Astrocyte of the cerebellum (primary cell): ENCODE data around the gene DCC.
A peak's percentile ranks its signal among the peaks of the same experiment; 100 is the strongest.

Source experiments
- DNase-seq: peaks from one replicate; pipeline ENCODE4 v3.0.0-alpha.2; 2011; ENCODE audit warnings: low read depth
- H3K4me3 ChIP-seq: 2 replicates; pipeline ENCODE4 v1.5.1; 2011; ENCODE audit warnings: mild to moderate bottlenecking, low read depth, low read length, moderate library complexity
- in situ Hi-C: cut with HindIII; loops from 2 replicates; pipeline ENCODE4 v1.10.0; 2017; ENCODE audit warnings: low sequenced_read_pairs
- TF ChIP-seq, protein P1 (sequence below): IDR thresholded peaks from 2 replicates; pipeline ENCODE4 v1.5.1; 2012; ENCODE audit warnings: low read length, low read depth, moderate library complexity, mild to moderate bottlenecking; ENCODE audit errors: missing control alignments

DCC gene

GRCh38 chr18:52679354-52679753 lies 339.4 kb downstream of the DCC start:
- no peak overlapping the region for H3K4me3 ChIP-seq
- in situ Hi-C loops = no loop called here
- DNase-seq = no peak
- TF ChIP-seq, protein P1, sequence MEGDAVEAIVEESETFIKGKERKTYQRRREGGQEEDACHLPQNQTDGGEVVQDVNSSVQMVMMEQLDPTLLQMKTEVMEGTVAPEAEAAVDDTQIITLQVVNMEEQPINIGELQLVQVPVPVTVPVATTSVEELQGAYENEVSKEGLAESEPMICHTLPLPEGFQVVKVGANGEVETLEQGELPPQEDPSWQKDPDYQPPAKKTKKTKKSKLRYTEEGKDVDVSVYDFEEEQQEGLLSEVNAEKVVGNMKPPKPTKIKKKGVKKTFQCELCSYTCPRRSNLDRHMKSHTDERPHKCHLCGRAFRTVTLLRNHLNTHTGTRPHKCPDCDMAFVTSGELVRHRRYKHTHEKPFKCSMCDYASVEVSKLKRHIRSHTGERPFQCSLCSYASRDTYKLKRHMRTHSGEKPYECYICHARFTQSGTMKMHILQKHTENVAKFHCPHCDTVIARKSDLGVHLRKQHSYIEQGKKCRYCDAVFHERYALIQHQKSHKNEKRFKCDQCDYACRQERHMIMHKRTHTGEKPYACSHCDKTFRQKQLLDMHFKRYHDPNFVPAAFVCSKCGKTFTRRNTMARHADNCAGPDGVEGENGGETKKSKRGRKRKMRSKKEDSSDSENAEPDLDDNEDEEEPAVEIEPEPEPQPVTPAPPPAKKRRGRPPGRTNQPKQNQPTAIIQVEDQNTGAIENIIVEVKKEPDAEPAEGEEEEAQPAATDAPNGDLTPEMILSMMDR = no peak

DNA sequence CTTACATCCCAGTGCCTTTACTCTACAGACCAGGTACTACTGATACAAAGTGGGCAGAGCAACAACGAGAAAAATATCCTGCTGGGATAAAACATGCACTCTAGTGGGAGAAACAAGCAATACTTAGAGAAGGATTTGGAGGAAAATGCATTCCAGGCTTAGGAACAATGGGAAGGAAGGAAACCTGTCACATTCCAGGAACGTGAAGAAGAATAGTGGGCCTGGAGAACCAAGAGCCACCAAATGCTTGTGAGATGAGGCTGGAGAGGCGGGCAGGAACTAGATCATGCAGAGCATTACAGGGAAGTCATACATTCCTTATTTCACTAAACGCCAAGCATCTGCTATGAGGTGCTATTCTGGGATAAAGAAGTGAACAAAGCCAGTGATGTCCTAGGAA lies 342.3 kb downstream of the DCC start:
- in situ Hi-C loops = no loop called here
- TF ChIP-seq, protein P1 = no peak
- H3K4me3 ChIP-seq = no peak overlapping the region
- no peak for DNase-seq

DNA sequence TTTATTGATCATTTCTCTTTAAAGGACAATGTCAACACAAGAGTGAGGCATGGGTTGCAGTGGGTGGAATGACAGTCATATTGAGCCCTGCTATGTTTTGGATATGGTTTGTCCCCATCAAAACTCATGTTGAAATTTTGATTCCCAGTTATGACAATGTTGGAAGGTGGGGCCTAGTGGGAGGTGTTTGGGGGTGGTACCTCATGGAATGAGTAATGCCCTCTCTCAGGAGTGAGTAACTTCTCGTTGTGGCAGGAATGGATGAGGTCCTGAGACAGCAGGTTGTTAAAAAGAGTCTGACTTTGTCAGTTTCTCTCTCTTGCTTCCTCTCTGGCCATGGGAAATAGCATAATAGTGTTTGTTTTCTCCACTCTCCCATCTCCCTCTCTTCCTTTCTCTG lies 345.3 kb downstream of the DCC start:
- TF ChIP-seq, protein P1 = no peak
- H3K4me3 ChIP-seq = no peak overlapping the region
- no peak for DNase-seq
- in situ Hi-C loops = no loop called here

DNA sequence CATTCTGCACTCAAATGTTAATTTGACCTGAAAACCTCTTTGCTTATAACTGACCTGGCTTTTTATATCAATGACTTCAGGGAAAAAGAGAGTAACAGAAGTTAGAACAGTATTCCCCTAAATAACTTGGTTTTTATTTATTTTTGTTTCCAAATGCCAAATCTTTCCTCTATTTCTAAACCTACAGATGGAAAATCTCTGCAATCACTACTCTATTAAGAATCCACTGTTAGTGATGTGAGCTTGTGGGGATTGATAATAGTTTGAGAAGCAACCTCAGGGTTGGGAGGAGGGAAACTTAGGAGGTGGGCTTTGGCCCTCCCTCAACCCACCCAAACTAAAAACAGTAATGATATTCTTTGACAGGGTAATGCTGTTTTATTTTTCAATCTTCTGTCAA lies 351.8 kb downstream of the DCC start:
- in situ Hi-C loops = no loop called here
- no peak for DNase-seq
- H3K4me3 ChIP-seq = no peak overlapping the region
- TF ChIP-seq, protein P1 = no peak

DNA sequence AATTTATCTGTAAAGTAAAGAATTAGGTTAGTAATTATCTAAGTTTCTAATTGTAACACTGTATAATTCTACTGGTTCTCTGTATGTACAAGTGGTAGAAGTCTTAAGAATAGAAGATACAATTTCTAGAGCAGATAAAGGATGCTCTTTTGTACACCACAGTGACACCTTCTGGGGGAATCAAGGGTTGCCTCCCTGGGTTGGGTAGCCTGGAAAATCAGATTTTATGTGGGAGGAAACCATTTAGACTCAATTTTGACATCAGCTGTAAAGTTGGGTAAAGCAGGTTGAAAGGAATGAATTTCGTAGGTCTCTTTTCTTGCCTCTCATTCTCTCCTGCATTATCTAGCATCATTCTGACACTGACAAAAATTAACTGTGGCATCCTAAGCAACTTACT lies 354.8 kb downstream of the DCC start:
- no peak overlapping the region for H3K4me3 ChIP-seq
- in situ Hi-C loops = no loop called here
- TF ChIP-seq, protein P1 = peak; percentile 68
- DNase-seq = no peak

DNA sequence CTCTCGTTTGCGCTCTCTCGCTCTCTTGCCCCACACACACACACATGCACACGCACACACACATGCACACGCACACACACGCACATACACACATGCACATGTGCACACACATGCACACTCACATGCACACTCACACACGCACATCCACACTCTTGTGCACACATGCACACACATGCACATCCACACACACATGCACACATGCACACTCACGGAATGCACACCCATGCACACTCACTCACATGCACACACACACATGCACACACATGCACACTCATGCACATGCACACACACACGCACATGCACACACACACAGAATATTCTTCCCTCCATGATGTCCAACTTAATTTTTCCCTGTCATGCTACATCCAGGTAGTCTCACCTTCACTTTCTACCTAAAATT lies 360.1 kb downstream of the DCC start:
- no peak overlapping the region for H3K4me3 ChIP-seq
- in situ Hi-C loops = no loop called here
- DNase-seq = no peak
- TF ChIP-seq, protein P1 = no peak

DNA sequence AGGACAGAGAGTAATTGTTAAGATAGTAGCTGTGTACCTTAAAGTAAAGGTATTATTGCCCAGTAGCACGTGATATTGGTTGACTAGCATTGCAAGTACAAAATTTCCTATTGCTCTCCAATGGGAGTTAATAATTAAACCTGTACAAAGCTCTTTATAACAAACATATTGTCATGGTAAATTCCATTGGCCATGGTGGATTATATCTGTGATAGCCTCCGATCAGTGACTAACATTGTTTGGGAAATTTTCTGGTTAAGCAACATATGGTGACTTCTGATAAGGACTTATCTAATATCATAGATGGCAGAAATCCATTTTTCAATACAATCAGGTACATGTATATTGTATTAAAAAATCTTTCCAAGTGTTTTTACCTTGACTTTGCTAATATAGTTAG lies 360.8 kb downstream of the DCC start:
- no peak for DNase-seq
- TF ChIP-seq, protein P1 = no peak
- no peak overlapping the region for H3K4me3 ChIP-seq
- in situ Hi-C loops = no loop called here
